NCI-H187 (cell line): ENCODE data around the gene ATP6V0A1.

Source experiments
- DNase-seq, 2 experiments: peaks; one replicate each; lab custom pipeline; 2025; lab: John Stamatoyannopoulos, UW

ATP6V0A1 gene

DNA sequence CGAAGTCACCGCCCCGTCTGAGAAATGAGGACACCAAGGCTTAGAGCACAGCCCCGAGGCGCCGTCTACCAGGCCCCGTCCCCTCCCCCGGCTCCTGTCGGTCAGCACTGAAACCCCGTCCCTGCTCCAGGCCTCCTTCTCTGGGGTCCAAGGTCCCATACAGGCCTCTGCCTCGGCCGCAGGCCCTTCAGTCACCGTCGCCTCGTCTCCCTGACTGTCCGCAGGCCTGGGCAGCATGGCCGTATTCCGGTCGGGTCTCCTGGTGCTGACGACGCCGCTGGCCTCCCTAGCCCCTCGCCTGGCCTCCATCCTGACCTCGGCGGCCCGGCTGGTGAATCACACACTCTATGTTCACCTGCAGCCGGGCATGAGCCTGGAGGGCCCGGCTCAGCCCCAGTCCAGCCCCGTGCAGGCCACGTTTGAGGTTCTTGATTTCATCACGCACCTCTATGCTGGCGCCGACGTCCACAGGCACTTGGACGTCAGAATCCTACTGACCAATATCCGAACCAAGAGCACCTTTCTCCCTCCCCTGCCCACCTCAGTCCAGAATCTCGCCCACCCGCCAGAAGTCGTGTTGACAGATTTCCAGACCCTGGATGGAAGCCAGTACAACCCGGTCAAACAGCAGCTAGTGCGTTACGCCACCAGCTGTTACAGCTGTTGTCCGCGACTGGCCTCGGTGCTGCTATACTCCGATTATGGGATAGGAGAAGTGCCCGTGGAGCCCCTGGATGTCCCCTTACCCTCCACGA, 103.9 kb downstream of the ATP6V0A1 start:
- DNase-seq, result no peak

DNA sequence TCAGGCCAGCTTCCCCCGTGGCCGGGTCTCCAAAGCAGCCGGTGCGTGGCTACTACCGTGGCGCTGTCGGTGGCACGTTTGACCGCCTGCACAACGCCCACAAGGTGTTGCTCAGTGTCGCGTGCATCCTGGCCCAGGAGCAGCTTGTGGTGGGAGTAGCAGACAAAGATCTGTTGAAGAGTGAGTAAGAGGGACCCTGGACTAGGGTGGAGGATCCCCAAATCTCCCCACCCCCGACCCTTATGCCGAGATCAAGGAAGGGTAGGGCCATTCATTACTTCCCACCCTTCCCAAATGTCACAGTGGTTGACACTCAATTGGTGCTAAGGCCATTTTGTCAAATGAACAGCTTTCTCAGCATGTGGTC, 104.4 kb downstream of the ATP6V0A1 start:
- no peak for DNase-seq

DNA sequence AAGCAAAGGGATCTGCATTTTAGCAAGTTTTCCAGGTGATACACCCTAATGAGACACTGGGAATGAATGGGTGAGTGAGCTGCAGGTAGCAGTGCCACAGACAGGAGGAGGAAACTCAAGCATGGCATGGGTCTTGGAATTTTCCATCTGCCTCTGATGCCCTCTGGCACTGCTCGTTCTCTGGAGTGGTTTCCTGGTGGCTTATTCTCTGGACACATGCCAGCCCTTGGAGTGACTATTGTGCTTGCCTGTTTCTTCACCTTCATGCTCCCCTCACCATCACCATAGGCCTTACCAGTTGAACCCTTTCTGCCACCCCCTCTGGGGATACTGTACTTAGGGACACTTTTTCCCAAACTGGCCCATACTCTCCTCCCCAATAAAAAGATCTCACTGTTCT, 104.9 kb downstream of the ATP6V0A1 start:
- no peak for DNase-seq

DNA sequence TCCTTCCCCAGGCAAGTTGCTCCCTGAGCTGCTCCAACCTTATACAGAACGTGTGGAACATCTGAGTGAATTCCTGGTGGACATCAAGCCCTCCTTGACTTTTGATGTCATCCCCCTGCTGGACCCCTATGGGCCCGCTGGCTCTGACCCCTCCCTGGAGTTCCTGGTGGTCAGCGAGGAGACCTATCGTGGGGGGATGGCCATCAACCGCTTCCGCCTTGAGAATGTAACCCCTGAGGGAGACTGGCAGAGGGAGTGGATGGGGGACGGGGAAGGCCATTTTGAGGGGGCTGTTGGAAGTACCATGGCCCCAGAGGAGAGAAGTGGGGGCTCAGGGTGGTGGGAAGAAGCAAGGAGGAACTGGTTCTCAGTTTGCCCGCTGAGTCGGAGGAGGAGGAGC, 105.3 kb downstream of the ATP6V0A1 start:
- DNase-seq, result no peak

DNA sequence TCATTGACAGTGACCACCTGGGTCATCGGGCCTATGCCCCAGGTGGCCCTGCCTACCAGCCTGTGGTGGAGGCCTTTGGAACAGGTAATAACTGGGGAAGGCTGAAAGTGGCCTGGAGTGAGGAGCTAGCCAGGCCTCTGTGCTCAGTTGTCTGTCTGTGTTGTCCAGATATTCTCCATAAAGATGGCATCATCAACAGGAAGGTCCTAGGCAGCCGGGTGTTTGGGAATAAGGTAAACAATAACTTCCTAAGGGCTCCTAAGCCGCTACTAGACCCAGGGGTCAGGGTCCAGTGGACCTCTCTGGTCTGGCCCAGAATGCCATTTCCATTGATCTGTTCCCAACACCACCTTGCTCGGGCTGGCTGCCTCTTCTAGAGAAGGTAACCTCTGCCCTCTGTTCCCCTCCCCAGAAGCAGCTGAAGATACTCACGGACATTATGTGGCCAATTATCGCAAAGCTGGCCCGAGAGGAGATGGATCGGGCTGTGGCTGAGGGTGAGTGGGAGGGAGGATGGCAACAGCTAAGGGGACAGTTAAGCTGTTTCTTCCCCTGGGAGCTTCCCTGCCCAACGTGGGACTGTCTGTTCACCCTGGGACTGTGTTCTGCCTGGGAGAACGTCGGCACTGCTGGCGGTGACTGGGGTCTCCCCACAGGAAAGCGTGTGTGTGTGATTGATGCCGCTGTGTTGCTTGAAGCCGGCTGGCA, 106.3 kb downstream of the ATP6V0A1 start:
- no peak for DNase-seq

DNA sequence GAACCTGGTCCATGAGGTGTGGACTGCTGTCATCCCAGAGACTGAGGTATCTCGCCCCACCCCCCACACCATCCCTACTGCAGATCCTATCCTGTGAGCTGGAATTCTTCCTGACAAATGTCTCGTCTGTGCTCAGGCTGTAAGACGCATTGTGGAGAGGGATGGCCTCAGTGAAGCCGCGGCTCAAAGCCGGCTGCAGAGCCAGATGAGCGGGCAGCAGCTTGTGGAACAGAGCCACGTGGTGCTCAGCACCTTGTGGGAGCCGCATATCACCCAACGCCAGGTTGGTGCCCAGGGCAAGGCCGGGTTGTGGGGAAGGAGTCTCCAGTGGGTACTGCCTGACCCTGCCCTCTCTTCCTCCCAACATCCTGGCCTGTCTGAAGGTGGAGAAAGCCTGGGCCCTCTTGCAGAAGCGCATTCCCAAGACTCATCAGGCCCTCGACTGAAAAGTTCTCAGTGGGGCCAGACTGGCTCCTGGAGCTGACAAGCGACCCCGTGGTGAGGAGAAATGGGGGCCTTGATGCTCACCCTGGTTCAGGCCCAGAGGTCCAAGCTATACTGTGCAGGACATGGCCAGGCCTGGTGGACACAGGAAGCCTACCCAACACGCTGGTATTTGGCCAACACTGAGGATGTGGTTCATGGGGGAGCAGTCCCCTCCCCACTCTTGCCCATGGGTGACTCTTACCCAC, 107.0 kb downstream of the ATP6V0A1 start:
- no peak for DNase-seq

DNA sequence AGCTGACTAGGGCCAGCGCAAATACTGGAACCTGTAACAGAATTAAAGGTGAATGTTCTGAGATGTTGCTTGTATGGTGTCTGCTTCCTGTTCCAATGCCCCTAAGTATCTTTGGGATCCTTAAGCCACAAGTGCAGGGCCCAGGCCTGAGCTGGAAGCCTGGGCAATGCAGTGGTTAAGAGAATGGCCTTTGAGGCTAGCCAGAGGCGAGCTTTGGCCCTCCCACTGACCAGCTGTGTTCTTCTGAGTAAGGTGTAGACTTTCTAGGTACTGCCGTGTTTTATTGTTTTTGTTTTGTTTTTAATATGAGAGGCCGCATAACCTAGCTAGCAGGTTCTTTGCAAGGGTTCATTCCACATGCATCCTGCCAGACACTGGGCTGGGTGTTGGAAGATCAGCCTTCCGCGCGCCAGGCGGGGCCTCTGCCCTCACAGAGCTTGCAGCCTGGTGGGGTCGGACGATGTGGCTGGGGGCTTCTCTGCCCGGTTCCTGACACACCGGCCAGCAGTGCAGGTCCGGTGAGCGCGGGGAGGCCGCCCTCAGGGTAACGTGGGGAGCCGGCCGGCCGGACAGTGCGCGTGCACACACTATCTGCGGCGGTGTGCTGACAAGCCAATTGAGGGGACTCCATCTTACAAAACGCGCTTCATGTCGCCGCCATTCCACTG, 107.7 kb downstream of the ATP6V0A1 start:
- no peak for DNase-seq

DNA sequence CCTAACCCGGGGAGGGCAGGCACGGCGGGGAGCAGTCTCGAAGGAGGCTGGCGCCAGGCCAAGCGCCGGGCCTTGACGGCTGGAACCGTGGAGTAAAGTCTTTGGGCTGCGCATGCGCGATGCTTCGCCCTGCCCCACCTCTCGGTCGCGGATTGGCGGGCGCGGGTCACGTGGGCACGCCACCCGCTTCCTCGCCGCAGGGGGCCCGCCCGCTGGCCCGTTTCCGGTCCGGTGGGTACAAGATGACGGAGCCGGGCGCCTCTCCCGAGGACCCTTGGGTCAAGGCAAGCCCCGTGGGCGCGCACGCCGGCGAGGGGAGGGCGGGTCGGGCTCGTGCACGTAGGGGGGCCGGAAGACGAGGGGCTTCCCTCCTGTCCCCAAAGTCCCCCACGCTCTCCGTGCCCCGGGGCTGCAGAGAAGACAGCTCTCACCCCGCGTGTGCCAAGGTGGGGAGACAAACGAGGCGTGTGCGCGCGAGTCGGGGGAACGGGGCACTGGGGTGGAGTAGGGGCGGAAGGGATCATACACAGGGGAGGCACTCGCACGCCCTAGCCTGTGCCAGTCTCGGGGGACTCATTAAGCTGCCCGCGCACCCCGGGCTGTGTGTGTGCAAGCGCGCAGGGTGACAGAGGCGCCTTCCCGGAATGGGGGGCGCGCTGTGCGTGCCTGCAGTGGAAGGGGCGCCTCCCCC, 108.3 kb downstream of the ATP6V0A1 start, which contains the start of gene MLX:
TSS of gene MLX (plus strand) at position 218 of the 691 bp plus-strand sequence. CDS start at position 243, 25 bp downstream.
- DNase-seq, result peak; percentile 88 to 91

DNA sequence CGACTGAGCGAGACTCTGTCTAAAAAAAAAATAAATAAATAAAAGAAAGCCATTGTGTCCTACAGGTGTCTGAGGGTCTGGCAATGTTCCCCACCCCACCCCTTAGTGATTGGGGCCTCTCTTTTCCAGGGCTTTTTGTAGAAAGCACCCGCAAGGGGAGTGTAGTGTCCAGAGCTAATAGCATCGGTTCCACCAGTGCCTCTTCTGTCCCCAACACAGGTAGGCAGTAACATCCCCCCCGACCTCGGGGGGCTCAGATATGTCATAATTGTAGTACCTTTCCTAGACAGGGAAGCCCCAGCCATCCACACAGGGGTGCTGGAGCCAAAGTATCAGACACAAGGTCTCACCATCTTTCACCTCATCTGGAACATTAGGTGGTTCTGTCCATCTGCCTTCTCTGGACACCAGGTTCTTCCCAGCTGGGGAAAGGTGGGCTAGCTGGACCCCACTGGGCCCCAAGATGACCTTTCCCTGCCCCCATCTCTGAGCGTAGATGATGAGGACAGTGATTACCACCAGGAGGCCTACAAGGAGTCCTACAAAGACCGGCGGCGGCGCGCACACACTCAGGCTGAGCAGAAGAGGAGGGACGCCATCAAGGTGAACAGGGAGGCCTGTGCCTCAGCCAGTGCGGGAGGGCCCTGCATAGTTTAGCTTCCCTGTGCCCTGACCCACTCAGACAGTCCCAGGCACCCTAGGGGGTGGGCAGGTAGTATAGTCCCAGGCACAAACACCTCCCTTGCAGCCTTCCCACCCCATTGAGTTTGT, 109.8 kb downstream of the ATP6V0A1 start:
- DNase-seq, result no peak

DNA sequence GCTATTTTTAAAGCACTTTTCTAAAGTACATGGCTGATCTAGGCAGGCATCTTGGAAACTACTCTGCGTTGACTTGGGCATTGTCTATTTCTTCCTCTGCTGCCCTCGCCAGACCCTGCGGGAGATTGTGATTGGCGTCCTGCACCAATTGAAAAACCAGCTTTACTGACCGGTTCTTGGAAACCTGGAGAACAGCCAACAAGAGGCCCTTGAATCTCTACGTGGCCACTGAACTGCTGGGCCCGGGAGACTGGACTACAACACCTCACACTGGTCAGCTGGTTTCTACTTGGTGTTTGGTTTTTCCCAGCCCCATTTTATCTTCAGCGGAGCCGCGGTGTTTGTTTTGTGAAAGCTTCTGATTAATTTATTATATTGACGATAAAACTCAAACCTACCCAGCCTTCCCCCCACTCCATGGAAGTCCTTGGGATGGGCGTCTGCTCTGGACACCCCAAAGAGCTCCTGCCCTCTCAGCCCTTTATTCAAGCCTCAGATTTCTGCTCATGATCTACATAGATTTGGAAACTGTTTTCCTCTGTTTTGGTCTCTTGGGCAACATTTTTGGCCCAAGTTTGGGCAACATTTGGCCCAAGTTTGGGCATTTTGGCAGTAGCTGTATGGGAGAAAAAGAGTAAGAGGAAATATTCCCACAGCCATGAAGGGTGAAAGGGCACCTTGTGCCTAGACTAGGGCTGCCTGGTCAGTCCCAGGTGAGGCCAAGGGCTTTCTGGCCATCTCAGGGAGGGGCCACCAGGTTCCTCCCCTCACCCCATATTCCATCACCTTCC, 113.0 kb downstream of the ATP6V0A1 start:
- DNase-seq, result no peak
